Measurements from ENCODE around the gene MED29.

Gene MED29

GRCh38 chr19:39360599-39360998 lies 30.6 kb upstream of the MED29 start:
- TF ChIP-seq YY1 (IDR thresholded peaks at IDR 0.05; ENCODE audit: low read depth) (no peak), ZBTB7A (IDR thresholded peaks at IDR 0.05; ENCODE audit: low read depth) (no peak), TCF12 (IDR thresholded peaks at IDR 0.05; ENCODE audit: low read depth) (no peak), CREB1 (IDR thresholded peaks at IDR 0.05; ENCODE audit: low read depth) (no peak), FOXM1 (IDR thresholded peaks at IDR 0.05; ENCODE audit: borderline replicate concordance, low read depth) (no peak), EP300 (IDR thresholded peaks at IDR 0.05; ENCODE audit: borderline replicate concordance) (no peak), CEBPB (IDR thresholded peaks at IDR 0.05) (no peak), NFIC (IDR thresholded peaks at IDR 0.05) (no peak), MAX (IDR thresholded peaks at IDR 0.05) (no peak), TAF1 (IDR thresholded peaks at IDR 0.05; ENCODE audit: low read depth) (no peak), EGR1 (IDR thresholded peaks at IDR 0.05) (no peak), RAD21 (IDR thresholded peaks at IDR 0.05; ENCODE audit: low read depth) (no peak), TEAD4 (IDR thresholded peaks at IDR 0.05) (no peak), REST (IDR thresholded peaks at IDR 0.05; ENCODE audit: low read depth) (no peak), USF1 (IDR thresholded peaks at IDR 0.05) (no peak)

GRCh38 chr19:39362682-39363657 lies 28.2 kb upstream of the MED29 start:
- TF ChIP-seq TCF12 (IDR thresholded peaks at IDR 0.05; ENCODE audit: low read depth): no peak
- no peak for TF ChIP-seq USF1 (IDR thresholded peaks at IDR 0.05)
- TF ChIP-seq EP300 (IDR thresholded peaks at IDR 0.05; ENCODE audit: borderline replicate concordance): no peak
- no peak for TF ChIP-seq TEAD4 (IDR thresholded peaks at IDR 0.05)
- TF ChIP-seq CREB1 (IDR thresholded peaks at IDR 0.05; ENCODE audit: low read depth): no peak
- no peak for TF ChIP-seq MAX (IDR thresholded peaks at IDR 0.05)
- TF ChIP-seq ZBTB7A (IDR thresholded peaks at IDR 0.05; ENCODE audit: low read depth): no peak
- no peak for TF ChIP-seq REST (IDR thresholded peaks at IDR 0.05; ENCODE audit: low read depth)
- no peak for TF ChIP-seq CEBPB (IDR thresholded peaks at IDR 0.05)
- TF ChIP-seq TAF1 (IDR thresholded peaks at IDR 0.05; ENCODE audit: low read depth): no peak
- no peak for TF ChIP-seq RAD21 (IDR thresholded peaks at IDR 0.05; ENCODE audit: low read depth)
- TF ChIP-seq NFIC (IDR thresholded peaks at IDR 0.05): no peak
- TF ChIP-seq FOXM1 (IDR thresholded peaks at IDR 0.05; ENCODE audit: borderline replicate concordance, low read depth): no peak
- TF ChIP-seq EGR1 (IDR thresholded peaks at IDR 0.05): no peak
- no peak for TF ChIP-seq YY1 (IDR thresholded peaks at IDR 0.05; ENCODE audit: low read depth)

- TF ChIP-seq TEAD4 (IDR thresholded peaks at IDR 0.05): no peak
- peak; percentile 52 for TF ChIP-seq NFIC (IDR thresholded peaks at IDR 0.05)
These were observed 27.2 kb upstream of the MED29 start for GRCh38 chr19:39363901-39364457.

GRCh38 chr19:39365531-39365930 lies 25.6 kb upstream of the MED29 start:
- TF ChIP-seq FOXM1 (IDR thresholded peaks at IDR 0.05; ENCODE audit: borderline replicate concordance, low read depth) (no peak), NFIC (IDR thresholded peaks at IDR 0.05) (no peak), CEBPB (IDR thresholded peaks at IDR 0.05) (no peak), MAX (IDR thresholded peaks at IDR 0.05) (no peak), TEAD4 (IDR thresholded peaks at IDR 0.05) (no peak), ZBTB7A (IDR thresholded peaks at IDR 0.05; ENCODE audit: low read depth) (no peak), RAD21 (IDR thresholded peaks at IDR 0.05; ENCODE audit: low read depth) (no peak), YY1 (IDR thresholded peaks at IDR 0.05; ENCODE audit: low read depth) (no peak), TAF1 (IDR thresholded peaks at IDR 0.05; ENCODE audit: low read depth) (no peak), EP300 (IDR thresholded peaks at IDR 0.05; ENCODE audit: borderline replicate concordance) (no peak)

- TF ChIP-seq EGR1 (IDR thresholded peaks at IDR 0.05): no peak
- no peak for TF ChIP-seq FOXM1 (IDR thresholded peaks at IDR 0.05; ENCODE audit: borderline replicate concordance, low read depth)
- no peak for TF ChIP-seq NFIC (IDR thresholded peaks at IDR 0.05)
- no peak for TF ChIP-seq MAX (IDR thresholded peaks at IDR 0.05)
- TF ChIP-seq RAD21 (IDR thresholded peaks at IDR 0.05; ENCODE audit: low read depth): no peak
- no peak for TF ChIP-seq EP300 (IDR thresholded peaks at IDR 0.05; ENCODE audit: borderline replicate concordance)
- no peak for TF ChIP-seq CREB1 (IDR thresholded peaks at IDR 0.05; ENCODE audit: low read depth)
- TF ChIP-seq TCF12 (IDR thresholded peaks at IDR 0.05; ENCODE audit: low read depth): no peak
These were observed 22.0 kb upstream of the MED29 start for GRCh38 chr19:39369200-39369599.

All from Ishikawa (cell line).